ENCODE data around the gene DUSP28. TPM values are rescaled to one million over a fixed set of nuclear protein-coding genes. Genes with fewer than 3 reads are reported as not detected.

Gene DUSP28
- total RNA-seq, 1 experiment from 2014 or later, result 10.7 TPM

DNA sequence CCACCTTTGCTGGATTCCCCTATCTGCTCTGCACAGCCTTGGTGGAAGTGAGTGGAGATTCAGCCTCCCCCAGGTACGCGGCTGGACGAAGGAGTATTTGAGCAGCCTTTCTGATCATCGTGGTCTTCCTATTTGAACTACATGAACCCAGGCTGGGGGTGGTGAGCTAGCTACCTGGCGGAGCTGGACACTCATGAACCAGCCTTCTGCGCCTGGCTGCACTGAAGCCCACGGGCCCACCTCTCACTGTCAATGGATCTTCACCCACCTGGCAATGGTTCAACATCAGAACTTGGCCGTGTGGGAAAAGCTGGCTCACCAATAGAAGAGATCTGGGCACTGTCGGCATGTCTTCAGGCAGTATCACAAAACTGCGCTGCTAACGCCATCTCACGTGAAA, 37.8 kb upstream of the DUSP28 start:
- Histone ChIP-seq H3K36me3 (ENCODE audit: control insufficient read depth, insufficient read depth, low read length) (no peaks in the 10 kb centered on the region), H3K27me3 (ENCODE audit: control insufficient read depth, insufficient read depth, low read length) (no peaks in the 10 kb centered on the region), H3K4me3 (ENCODE audit: low read depth in 2 of 2, low read length in 2 of 2) (no peak overlapping the region), H3K4me1 (ENCODE audit: control insufficient read depth, insufficient read depth, low read length) (no peaks in the 10 kb centered on the region), H3K9me3 (ENCODE audit: control insufficient read depth, insufficient read depth, low read depth, low read length) (peaks cover 20% of the 10 kb centered on the region; the same call in 1 of the 2 replicates), H3K27ac (ENCODE audit: low read length) (no peak overlapping the region)
- ChIA-PET POLR2A (no interaction called here), CTCF (no interaction called here)
- DNase-seq (ENCODE audit: low read depth, low spot score), result no peak
- in situ Hi-C loops (cut with HindIII; ENCODE audit: low pct_unique_long_range_greater_than_20kb, low sequenced_read_pairs), result no loop called here
- TF ChIP-seq TCF7L2 (IDR thresholded peaks at IDR 0.05; ENCODE audit: low read depth, low read length) (no peak), SIN3A (IDR thresholded peaks at IDR 0.05; ENCODE audit: borderline replicate concordance, insufficient read depth, low read depth, low read length) (no peak), POLR2AphosphoS5 (IDR thresholded peaks at IDR 0.05; ENCODE audit: low read depth, low read length) (no peak)
- TF ChIP-seq, protein P1, sequence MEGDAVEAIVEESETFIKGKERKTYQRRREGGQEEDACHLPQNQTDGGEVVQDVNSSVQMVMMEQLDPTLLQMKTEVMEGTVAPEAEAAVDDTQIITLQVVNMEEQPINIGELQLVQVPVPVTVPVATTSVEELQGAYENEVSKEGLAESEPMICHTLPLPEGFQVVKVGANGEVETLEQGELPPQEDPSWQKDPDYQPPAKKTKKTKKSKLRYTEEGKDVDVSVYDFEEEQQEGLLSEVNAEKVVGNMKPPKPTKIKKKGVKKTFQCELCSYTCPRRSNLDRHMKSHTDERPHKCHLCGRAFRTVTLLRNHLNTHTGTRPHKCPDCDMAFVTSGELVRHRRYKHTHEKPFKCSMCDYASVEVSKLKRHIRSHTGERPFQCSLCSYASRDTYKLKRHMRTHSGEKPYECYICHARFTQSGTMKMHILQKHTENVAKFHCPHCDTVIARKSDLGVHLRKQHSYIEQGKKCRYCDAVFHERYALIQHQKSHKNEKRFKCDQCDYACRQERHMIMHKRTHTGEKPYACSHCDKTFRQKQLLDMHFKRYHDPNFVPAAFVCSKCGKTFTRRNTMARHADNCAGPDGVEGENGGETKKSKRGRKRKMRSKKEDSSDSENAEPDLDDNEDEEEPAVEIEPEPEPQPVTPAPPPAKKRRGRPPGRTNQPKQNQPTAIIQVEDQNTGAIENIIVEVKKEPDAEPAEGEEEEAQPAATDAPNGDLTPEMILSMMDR (IDR thresholded peaks at IDR 0.05), result no peak
- TF ChIP-seq, protein P2, sequence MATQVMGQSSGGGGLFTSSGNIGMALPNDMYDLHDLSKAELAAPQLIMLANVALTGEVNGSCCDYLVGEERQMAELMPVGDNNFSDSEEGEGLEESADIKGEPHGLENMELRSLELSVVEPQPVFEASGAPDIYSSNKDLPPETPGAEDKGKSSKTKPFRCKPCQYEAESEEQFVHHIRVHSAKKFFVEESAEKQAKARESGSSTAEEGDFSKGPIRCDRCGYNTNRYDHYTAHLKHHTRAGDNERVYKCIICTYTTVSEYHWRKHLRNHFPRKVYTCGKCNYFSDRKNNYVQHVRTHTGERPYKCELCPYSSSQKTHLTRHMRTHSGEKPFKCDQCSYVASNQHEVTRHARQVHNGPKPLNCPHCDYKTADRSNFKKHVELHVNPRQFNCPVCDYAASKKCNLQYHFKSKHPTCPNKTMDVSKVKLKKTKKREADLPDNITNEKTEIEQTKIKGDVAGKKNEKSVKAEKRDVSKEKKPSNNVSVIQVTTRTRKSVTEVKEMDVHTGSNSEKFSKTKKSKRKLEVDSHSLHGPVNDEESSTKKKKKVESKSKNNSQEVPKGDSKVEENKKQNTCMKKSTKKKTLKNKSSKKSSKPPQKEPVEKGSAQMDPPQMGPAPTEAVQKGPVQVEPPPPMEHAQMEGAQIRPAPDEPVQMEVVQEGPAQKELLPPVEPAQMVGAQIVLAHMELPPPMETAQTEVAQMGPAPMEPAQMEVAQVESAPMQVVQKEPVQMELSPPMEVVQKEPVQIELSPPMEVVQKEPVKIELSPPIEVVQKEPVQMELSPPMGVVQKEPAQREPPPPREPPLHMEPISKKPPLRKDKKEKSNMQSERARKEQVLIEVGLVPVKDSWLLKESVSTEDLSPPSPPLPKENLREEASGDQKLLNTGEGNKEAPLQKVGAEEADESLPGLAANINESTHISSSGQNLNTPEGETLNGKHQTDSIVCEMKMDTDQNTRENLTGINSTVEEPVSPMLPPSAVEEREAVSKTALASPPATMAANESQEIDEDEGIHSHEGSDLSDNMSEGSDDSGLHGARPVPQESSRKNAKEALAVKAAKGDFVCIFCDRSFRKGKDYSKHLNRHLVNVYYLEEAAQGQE (IDR thresholded peaks at IDR 0.05; ENCODE audit: insufficient read depth in 1 of 2, low read depth in 2 of 2, low read length in 1 of 2), result no peak
- ATAC-seq, result no peak
- BruUV-seq (replicated peaks), result no TSS peak
- intact Hi-C loops (cut with micrococcal nuclease; ENCODE audit: unreplicated experiment), result no loop called here

DNA sequence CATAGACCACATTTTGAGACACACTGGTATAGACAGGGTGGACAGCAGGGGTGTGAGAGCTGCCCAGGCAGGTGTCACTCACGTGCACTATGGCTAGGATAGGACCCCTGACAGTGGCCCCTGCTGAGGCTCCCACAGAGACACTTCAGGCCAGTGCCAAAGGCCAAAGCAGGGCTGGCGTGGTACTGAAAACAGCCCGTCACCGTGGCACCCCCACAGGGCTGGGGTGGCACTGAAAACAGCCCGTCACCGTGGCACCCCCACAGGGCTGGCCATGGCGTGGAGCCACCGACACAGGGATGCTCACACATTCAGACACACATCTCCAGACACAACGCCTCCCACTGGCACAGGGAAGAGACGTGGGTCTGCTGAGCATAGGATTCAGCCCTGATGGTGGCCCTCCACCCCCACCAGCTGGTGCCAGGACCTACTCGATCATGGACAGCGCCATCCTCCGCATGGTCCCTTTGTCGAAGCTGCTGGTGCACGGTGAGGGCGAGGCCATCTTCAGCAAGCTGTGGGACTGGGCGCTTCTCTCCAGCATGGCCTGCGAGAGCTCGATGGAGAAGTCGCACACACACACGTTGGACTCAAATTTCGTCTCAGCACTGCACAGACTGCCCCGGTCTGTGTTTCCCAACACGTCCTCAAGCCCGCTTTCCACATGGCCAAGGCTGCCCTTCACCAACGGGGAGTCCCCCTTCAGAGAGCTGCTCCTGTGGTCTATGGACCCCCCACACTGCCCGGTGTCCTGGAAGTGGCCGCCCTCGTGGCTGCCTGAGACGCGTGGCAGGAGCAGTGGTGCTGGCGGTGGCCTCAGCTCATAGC, 36.5 kb upstream of the DUSP28 start:
- Histone ChIP-seq H3K9me3 (ENCODE audit: control insufficient read depth, insufficient read depth, low read depth, low read length) (peaks cover 20% of the 10 kb centered on the region; the same call in 1 of the 2 replicates), H3K36me3 (ENCODE audit: control insufficient read depth, insufficient read depth, low read length) (no peaks in the 10 kb centered on the region), H3K4me3 (ENCODE audit: low read depth in 2 of 2, low read length in 2 of 2) (no peak overlapping the region), H3K27me3 (ENCODE audit: control insufficient read depth, insufficient read depth, low read length) (no peaks in the 10 kb centered on the region), H3K27ac (ENCODE audit: low read length) (no peak overlapping the region), H3K4me1 (ENCODE audit: control insufficient read depth, insufficient read depth, low read length) (no peaks in the 10 kb centered on the region)
- TF ChIP-seq, protein P1 (IDR thresholded peaks at IDR 0.05), result no peak
- TF ChIP-seq, protein P2 (IDR thresholded peaks at IDR 0.05; ENCODE audit: insufficient read depth in 1 of 2, low read depth in 2 of 2, low read length in 1 of 2), result no peak
- TF ChIP-seq POLR2AphosphoS5 (IDR thresholded peaks at IDR 0.05; ENCODE audit: low read depth, low read length) (no peak), SIN3A (IDR thresholded peaks at IDR 0.05; ENCODE audit: borderline replicate concordance, insufficient read depth, low read depth, low read length) (no peak), TCF7L2 (IDR thresholded peaks at IDR 0.05; ENCODE audit: low read depth, low read length) (no peak)
- in situ Hi-C loops (cut with HindIII; ENCODE audit: low pct_unique_long_range_greater_than_20kb, low sequenced_read_pairs), result no loop called here
- no TSS peak for BruUV-seq (replicated peaks)
- intact Hi-C loops (cut with micrococcal nuclease; ENCODE audit: unreplicated experiment), result no loop called here
- ChIA-PET POLR2A (no interaction called here), CTCF (no interaction called here)
- DNase-seq (ENCODE audit: low read depth, low spot score), result no peak
- ATAC-seq, result no peak

Measured in Panc1 (cell line).